Neural cell (in vitro differentiated cells): ENCODE results near the gene SSX2IP.

ENCODE experiments used
- CTCF ChIP-seq: fragments of 450-650 bp; IDR thresholded peaks from 2 replicates; pipeline ENCODE4 v1.5.1; 2014; ENCODE audit warnings: antibody characterized with exemption, mild to moderate bottlenecking, moderate library complexity; ENCODE audit not compliant: poor library complexity, severe bottlenecking
- EP300 ChIP-seq: fragments of 450-650 bp; conservative IDR thresholded peaks from 2 replicates; pipeline ENCODE4 v1.6.1; 2014; ENCODE audit warnings: antibody characterized with exemption, mild to moderate bottlenecking, moderate library complexity; ENCODE audit not compliant: poor library complexity, severe bottlenecking
- EZH2 ChIP-seq: fragments of 200-600, 300-800 bp; shearing (Covaris generic), sonication (generic); IDR thresholded peaks from 2 replicates; pipeline ENCODE4 v1.6.1; 2014; ENCODE audit warnings: antibody characterized with exemption, low read length, borderline replicate concordance, mild to moderate bottlenecking; ENCODE audit not compliant: insufficient read depth, poor library complexity, severe bottlenecking
- POLR2AphosphoS5 ChIP-seq: IDR thresholded peaks from 2 replicates; pipeline ENCODE4 v1.6.1; 2012
- RAD21 ChIP-seq: fragments of 450-650 bp; conservative IDR thresholded peaks from 2 replicates; pipeline ENCODE4 v1.6.1; 2014; ENCODE audit warnings: antibody characterized with exemption, mild to moderate bottlenecking, moderate library complexity
- REST ChIP-seq: IDR thresholded peaks from 2 replicates; pipeline ENCODE4 v1.6.1; 2012; ENCODE audit warnings: borderline replicate concordance
- SMC3 ChIP-seq: fragments of 450-650 bp; conservative IDR thresholded peaks from 2 replicates; pipeline ENCODE4 v1.6.1; 2014; ENCODE audit warnings: antibody characterized with exemption, mild to moderate bottlenecking, moderate library complexity; ENCODE audit not compliant: poor library complexity
- TAF1 ChIP-seq: IDR thresholded peaks from 2 replicates; pipeline ENCODE4 v1.6.1; 2012; ENCODE audit warnings: low read depth

- TF ChIP-seq EZH2 = no peak
- TF ChIP-seq CTCF = no peak
- TF ChIP-seq REST = no peak
- no peak for TF ChIP-seq POLR2AphosphoS5
- no peak for TF ChIP-seq TAF1
- TF ChIP-seq RAD21 = no peak
- TF ChIP-seq EP300 = no peak
- TF ChIP-seq SMC3 = no peak
These were observed 20.9 kb upstream of the SSX2IP start for GRCh38 chr1:84711121-84711520.
